A673 (cell line): ENCODE data around the gene STPG4. TPM values are rescaled to one million over a fixed set of nuclear protein-coding genes. Genes with fewer than 3 reads are reported as not detected.

Experiments
- BruUV-seq: library from RNA; stranded (reverse); fragments of 400-500 nt; replicated peaks from 2 replicates; lab custom pipeline; 2021; lab: Mats Ljungman, UMichigan
- CTCF ChIA-PET: fragments of 300-600 bp; sonication (Branson Sonifier 250); formaldehyde crosslinking; loops from one replicate; lab custom pipeline; 2022; ENCODE audit warnings: antibody characterized with exemption; lab: Charles Lee
- POLR2A ChIA-PET: fragments of 300-600 bp; sonication (Branson Sonifier 250); formaldehyde crosslinking; loops from one replicate; lab custom pipeline; 2022; ENCODE audit warnings: antibody characterized with exemption; ENCODE audit not compliant: low non-redundant PET; lab: Charles Lee
- DNase-seq: peaks from one replicate; pipeline ENCODE4 v3.0.0-alpha.2; 2015; ENCODE audit warnings: low spot score
- H3K27ac ChIP-seq: fragments of 200-600 bp; sonication (generic); 2 replicates; pipeline ENCODE4 v1.5.1; 2016; ENCODE audit warnings: mixed run types, low read depth, mild to moderate bottlenecking, mixed read lengths, antibody characterized with exemption, low read length; ENCODE audit not compliant: poor library complexity, severe bottlenecking
- H3K27me3 ChIP-seq: fragments of 200-600 bp; sonication (generic); replicated peaks from 2 replicates; pipeline ENCODE4 v1.6.1; 2017; ENCODE audit warnings: mixed run types, low read depth, mild to moderate bottlenecking, mixed read lengths, antibody characterized with exemption, low read length; ENCODE audit not compliant: insufficient read depth, poor library complexity
- H3K36me3 ChIP-seq: fragments of 200-600 bp; sonication (generic); 2 replicates; pipeline ENCODE4 v1.6.1; 2016; ENCODE audit warnings: mixed run types, mild to moderate bottlenecking, mixed read lengths, antibody characterized with exemption, low read length; ENCODE audit not compliant: insufficient read depth, poor library complexity, severe bottlenecking
- H3K4me1 ChIP-seq: fragments of 200-600 bp; sonication (generic); 2 replicates; pipeline ENCODE4 v1.6.1; 2017; ENCODE audit warnings: mixed run types, mild to moderate bottlenecking, mixed read lengths, antibody characterized with exemption, low read length; ENCODE audit not compliant: insufficient read depth, poor library complexity, severe bottlenecking
- H3K4me3 ChIP-seq: fragments of 200-600 bp; sonication (generic); 2 replicates; pipeline ENCODE4 v1.5.1; 2016; ENCODE audit warnings: low read depth, mixed run types, mild to moderate bottlenecking, mixed read lengths, low read length; ENCODE audit not compliant: poor library complexity, severe bottlenecking
- H3K9me3 ChIP-seq: fragments of 200-600 bp; sonication (generic); 2 replicates; pipeline ENCODE4 v1.6.1; 2016; ENCODE audit warnings: mixed run types, low read depth, mild to moderate bottlenecking, mixed read lengths, antibody characterized with exemption, low read length; ENCODE audit not compliant: poor library complexity, severe bottlenecking
- EZH2 ChIP-seq: fragments of 200-600 bp; sonication (generic); IDR thresholded peaks from 2 replicates; pipeline ENCODE4 v1.6.1; 2017; ENCODE audit warnings: borderline replicate concordance, low read depth, mild to moderate bottlenecking, mixed read lengths, antibody characterized with exemption, low read length; ENCODE audit not compliant: poor library complexity, severe bottlenecking
- intact Hi-C: fragments of 100-400 bp; cut with micrococcal nuclease; formaldehyde crosslinking; loops from one replicate; pipeline ENCODE4 v1.10.0; 2022; ENCODE audit not compliant: unreplicated experiment
- total RNA-seq: library from RNA; stranded (reverse); gene quantifications from 2 replicates; pipeline ENCODE4 v1.2.3, GENCODE V29; 2021
- TF ChIP-seq, protein P1 (sequence below): fragments of 300-800, 200-600 bp; sonication (generic); conservative IDR thresholded peaks from 2 replicates; pipeline ENCODE4 v1.5.1; 2017; ENCODE audit warnings: low read depth, mild to moderate bottlenecking, antibody characterized with exemption, low read length, moderate library complexity, mixed read lengths

The STPG4 gene
- total RNA-seq, 1 experiment from 2014 or later: 0.75 TPM

DNA sequence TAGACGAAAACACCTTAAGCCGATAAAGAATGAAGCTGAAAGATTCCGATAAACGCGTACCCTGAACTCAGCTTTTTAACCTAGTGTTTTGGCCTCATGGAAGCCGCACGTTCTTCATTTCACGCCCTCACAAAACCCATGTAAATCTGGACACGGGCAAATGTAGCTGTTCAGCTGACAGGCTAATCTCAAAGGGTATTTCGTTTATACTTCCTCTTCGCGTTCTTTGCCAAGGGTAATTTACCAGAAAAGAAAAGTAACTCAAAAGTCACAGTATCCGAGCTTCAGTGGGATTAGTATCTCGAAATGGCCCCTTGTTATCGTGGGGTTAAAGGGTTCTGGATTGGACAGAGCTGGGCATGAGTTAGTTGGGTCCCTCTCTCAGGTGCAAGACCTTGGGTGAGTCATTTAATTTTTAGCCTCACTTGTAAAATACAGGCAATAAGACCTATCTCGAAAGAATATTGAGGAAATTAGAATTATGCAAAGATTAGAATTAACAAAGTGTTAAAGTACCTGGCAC is 22.0 kb upstream of the STPG4 start:
- ChIA-PET CTCF (no interaction called here), POLR2A (no interaction called here)
- Histone ChIP-seq H3K27ac (peak overlapping the region; percentile 100), H3K9me3 (no peaks in the 10 kb centered on the region), H3K4me3 (peak overlapping the region; percentile 99), H3K4me1 (peaks cover 25% of the 10 kb centered on the region), H3K36me3 (peaks cover 10% of the 10 kb centered on the region), H3K27me3 (no peaks in the 10 kb centered on the region)
- TSS peak; percentile 95 for BruUV-seq
- DNase-seq: no peak
- intact Hi-C loops: no loop called here
- TF ChIP-seq, protein P1, sequence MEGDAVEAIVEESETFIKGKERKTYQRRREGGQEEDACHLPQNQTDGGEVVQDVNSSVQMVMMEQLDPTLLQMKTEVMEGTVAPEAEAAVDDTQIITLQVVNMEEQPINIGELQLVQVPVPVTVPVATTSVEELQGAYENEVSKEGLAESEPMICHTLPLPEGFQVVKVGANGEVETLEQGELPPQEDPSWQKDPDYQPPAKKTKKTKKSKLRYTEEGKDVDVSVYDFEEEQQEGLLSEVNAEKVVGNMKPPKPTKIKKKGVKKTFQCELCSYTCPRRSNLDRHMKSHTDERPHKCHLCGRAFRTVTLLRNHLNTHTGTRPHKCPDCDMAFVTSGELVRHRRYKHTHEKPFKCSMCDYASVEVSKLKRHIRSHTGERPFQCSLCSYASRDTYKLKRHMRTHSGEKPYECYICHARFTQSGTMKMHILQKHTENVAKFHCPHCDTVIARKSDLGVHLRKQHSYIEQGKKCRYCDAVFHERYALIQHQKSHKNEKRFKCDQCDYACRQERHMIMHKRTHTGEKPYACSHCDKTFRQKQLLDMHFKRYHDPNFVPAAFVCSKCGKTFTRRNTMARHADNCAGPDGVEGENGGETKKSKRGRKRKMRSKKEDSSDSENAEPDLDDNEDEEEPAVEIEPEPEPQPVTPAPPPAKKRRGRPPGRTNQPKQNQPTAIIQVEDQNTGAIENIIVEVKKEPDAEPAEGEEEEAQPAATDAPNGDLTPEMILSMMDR: no peak
- TF ChIP-seq EZH2: no peak

DNA sequence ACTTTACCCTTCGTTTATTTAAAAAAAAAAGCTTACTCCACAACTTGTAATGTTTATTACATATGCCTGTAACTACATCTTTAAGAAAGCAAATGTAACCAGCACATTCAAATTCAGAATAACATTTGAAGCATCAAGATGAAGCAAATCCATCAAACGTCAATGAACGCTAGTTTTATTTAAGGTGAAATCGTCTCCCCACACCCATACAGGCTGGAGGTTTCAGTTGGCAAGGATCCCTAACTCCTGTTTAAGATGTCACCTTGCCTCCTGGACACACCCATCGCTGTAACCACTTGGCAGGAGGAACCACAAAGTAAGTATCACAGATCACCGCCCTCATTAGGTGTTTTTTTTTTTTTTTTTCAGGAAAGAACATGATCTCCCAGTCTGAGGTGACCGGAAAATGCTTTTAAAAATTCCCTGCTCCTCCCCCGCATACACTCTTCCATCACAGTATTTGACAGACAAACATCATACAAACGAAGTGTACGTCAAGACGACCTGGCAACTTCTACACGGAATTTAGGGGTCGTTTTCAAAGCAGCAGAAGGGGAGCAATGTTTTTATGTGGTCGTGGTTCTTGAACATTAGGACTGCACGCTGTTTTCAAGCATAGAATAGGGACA is 19.7 kb upstream of the STPG4 start:
- Histone ChIP-seq H3K27ac (peak overlapping the region; percentile 100), H3K27me3 (no peaks in the 10 kb centered on the region), H3K36me3 (peaks cover 32% of the 10 kb centered on the region), H3K4me3 (peak overlapping the region; percentile 99), H3K9me3 (no peaks in the 10 kb centered on the region), H3K4me1 (peaks cover 37% of the 10 kb centered on the region)
- TF ChIP-seq, protein P1: no peak
- no peak for TF ChIP-seq EZH2
- ChIA-PET POLR2A (interaction anchor here (0.7 kb wide), 1 partner anchor 22 kb away, joined by 6 read pairs; no protein-coding TSS in a partner anchor), CTCF (no interaction called here)
- intact Hi-C loops: no loop called here
- BruUV-seq: no TSS peak
- peak; percentile 37 for DNase-seq

DNA sequence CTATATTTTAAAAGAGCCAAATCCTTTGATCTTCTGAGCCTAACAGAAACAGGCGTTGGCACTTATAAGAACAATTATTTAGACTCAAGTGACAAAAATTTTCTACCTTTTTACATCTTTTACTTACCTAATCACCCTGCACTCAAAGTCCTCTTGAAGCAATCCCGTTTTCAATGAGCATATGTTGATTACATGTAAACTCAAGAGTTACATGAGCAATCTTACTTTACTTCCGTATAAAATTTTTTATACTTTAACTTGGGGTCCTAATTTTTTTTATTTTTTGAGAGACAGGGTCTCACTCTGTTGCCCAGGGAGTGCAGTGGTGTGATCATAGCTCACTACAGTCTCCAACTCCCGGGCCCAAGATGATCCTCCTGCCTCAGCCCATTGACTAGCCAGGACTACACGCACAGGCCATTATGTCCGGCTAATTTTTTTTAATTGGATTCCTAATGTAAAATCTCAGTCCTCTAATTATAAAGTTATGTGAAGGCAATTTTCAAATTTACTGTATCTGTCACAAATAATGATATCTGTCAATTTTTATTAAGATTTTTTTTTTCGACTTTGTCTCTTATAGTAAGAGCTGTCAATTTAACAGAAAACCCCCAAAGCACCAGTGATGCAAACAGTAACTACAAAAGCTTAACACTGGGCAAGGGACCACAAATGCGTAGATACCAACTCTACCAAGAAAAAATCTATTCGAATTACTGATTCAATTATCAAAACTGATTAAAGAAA is 19.1 kb upstream of the STPG4 start:
- CTCF ChIA-PET: no interaction called here
- Histone ChIP-seq H3K9me3 (no peaks in the 10 kb centered on the region), H3K27ac (no peak overlapping the region), H3K36me3 (peaks cover 38% of the 10 kb centered on the region), H3K27me3 (no peaks in the 10 kb centered on the region), H3K4me3 (peak overlapping the region; percentile 99), H3K4me1 (peaks cover 37% of the 10 kb centered on the region)
- intact Hi-C loops: no loop called here
- BruUV-seq: no TSS peak
- TF ChIP-seq, protein P1: no peak
- TF ChIP-seq EZH2: no peak
- POLR2A ChIA-PET: interaction anchor here (0.7 kb wide), 1 partner anchor 22 kb away, joined by 6 read pairs; no protein-coding TSS in a partner anchor
- no peak for DNase-seq
